Ishikawa (cell line): ENCODE data around the gene STRC.
"Not testable (repeated sequence)": the region's sequence is repeated elsewhere in the genome, so short reads cannot be mapped to it uniquely, and the experiment has no call there.

Experiments
- CREB1 ChIP-seq: IDR thresholded peaks from 2 replicates; pipeline ENCODE4 v1.6.1; 2012; ENCODE audit warnings: low read depth
- FOXM1 ChIP-seq: IDR thresholded peaks from 2 replicates; pipeline ENCODE4 v1.6.1; 2012; ENCODE audit warnings: low read depth, borderline replicate concordance
- NFIC ChIP-seq: IDR thresholded peaks from 2 replicates; pipeline ENCODE4 v1.6.1; 2012
- RAD21 ChIP-seq: IDR thresholded peaks from 2 replicates; pipeline ENCODE4 v1.6.1; 2012; ENCODE audit warnings: low read depth
- TEAD4 ChIP-seq: IDR thresholded peaks from 2 replicates; pipeline ENCODE4 v1.6.1; 2012
- TF ChIP-seq, protein P1 (sequence below): IDR thresholded peaks from 2 replicates; pipeline ENCODE4 v1.6.1; 2012
- TF ChIP-seq, protein P2 (sequence below): IDR thresholded peaks from 2 replicates; pipeline ENCODE4 v1.6.1; 2012

DNA sequence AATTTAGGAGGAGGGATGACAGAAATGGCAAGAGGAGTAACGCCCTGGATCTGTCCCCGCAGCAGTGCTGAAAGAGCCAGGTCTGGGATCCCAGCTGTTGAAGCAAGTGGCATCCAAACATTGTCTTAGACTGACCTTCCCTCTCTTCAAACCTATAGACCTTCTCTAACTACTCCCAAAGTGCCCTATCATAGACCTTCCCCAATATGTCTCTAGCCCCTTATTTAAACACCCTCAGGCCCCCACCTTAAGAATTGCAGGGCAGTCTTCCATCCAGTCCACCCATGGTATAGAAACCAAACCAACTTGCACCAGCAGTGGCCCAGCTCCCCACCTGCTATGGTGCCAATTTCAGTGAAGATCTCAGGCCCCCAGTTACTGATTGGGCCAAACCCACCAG, 18.4 kb downstream of the STRC start:
- TF ChIP-seq, protein P1, sequence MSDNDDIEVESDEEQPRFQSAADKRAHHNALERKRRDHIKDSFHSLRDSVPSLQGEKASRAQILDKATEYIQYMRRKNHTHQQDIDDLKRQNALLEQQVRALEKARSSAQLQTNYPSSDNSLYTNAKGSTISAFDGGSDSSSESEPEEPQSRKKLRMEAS, result not testable (repeated sequence)
- TF ChIP-seq RAD21, CREB1, FOXM1, TEAD4, NFIC: not testable (repeated sequence)
- TF ChIP-seq, protein P2, sequence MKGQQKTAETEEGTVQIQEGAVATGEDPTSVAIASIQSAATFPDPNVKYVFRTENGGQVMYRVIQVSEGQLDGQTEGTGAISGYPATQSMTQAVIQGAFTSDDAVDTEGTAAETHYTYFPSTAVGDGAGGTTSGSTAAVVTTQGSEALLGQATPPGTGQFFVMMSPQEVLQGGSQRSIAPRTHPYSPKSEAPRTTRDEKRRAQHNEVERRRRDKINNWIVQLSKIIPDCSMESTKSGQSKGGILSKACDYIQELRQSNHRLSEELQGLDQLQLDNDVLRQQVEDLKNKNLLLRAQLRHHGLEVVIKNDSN, result not testable (repeated sequence)
